GM12878 (cell line): ENCODE data around the gene LY9. TPM values are rescaled to one million over a fixed set of nuclear protein-coding genes. Genes with fewer than 3 reads are reported as not detected.

ENCODE experiments used
- ATF7 ChIP-seq: fragments of 450-650 bp; IDR thresholded peaks from 2 replicates; pipeline ENCODE4 v1.6.1; 2016; ENCODE audit warnings: low read depth, mild to moderate bottlenecking
- BACH1 ChIP-seq: fragments of 450-650 bp; IDR thresholded peaks from 2 replicates; pipeline ENCODE4 v1.6.1; 2017; ENCODE audit warnings: mild to moderate bottlenecking, borderline replicate concordance
- BCL11A ChIP-seq: IDR thresholded peaks from 2 replicates; pipeline ENCODE4 v1.6.1; 2011; ENCODE audit warnings: low read depth, low read length
- CBFB ChIP-seq: IDR thresholded peaks from 2 replicates; pipeline ENCODE4 v1.6.1; 2016; ENCODE audit warnings: antibody characterized with exemption, low read depth
- CUX1 ChIP-seq: IDR thresholded peaks from 2 replicates; pipeline ENCODE4 v1.6.1; 2012; ENCODE audit warnings: improper control_type of control experiment, low read depth, low read length; ENCODE audit not compliant: insufficient replicate concordance
- EGR1 ChIP-seq, 2 experiments: IDR thresholded peaks; 1 replicate in 1 of 2; 2 replicates in 1 of 2; pipeline ENCODE4 v1.6.1; 2011 to 2012; ENCODE audit warnings: low read depth in 2 of 2, low read length in 2 of 2, borderline replicate concordance in 1 of 2, mild to moderate bottlenecking in 1 of 2, moderate library complexity in 1 of 2
- HSF1 ChIP-seq: fragments of 150-350 bp; IDR thresholded peaks from 2 replicates; pipeline ENCODE4 v1.6.1; 2014; ENCODE audit warnings: mild to moderate bottlenecking, low read depth, low read length
- IRF5 ChIP-seq: fragments of 450-650 bp; IDR thresholded peaks from 2 replicates; pipeline ENCODE4 v1.6.1; 2017; ENCODE audit warnings: borderline replicate concordance
- LARP7 ChIP-seq: fragments of 450-650 bp; IDR thresholded peaks from 2 replicates; pipeline ENCODE4 v1.6.1; 2017; ENCODE audit warnings: mild to moderate bottlenecking
- MXI1 ChIP-seq: fragments of 150-350 bp; IDR thresholded peaks from 2 replicates; pipeline ENCODE4 v1.6.1; 2011; ENCODE audit warnings: low read depth, mild to moderate bottlenecking, inconsistent platforms, low read length, improper control_type of control experiment
- NBN ChIP-seq: fragments of 450-650 bp; IDR thresholded peaks from 2 replicates; pipeline ENCODE4 v1.6.1; 2016
- NFYB ChIP-seq: IDR thresholded peaks from 2 replicates; pipeline ENCODE4 v1.6.1; 2011; ENCODE audit warnings: low read depth, mild to moderate bottlenecking, low read length, improper control_type of control experiment, moderate library complexity; ENCODE audit not compliant: insufficient read depth
- PML ChIP-seq: IDR thresholded peaks from 2 replicates; pipeline ENCODE4 v1.6.1; 2012; ENCODE audit warnings: low read length, inconsistent platforms
- POLR2A ChIP-seq: IDR thresholded peaks from 2 replicates; pipeline ENCODE4 v1.6.1; 2011; ENCODE audit warnings: low read depth, mild to moderate bottlenecking, low read length
- POLR2AphosphoS2 ChIP-seq: IDR thresholded peaks from 2 replicates; pipeline ENCODE4 v1.6.1; 2011; ENCODE audit warnings: low read depth, mild to moderate bottlenecking, low read length, improper control_type of control experiment, moderate library complexity
- TBL1XR1 ChIP-seq: IDR thresholded peaks from 2 replicates; pipeline ENCODE4 v1.6.1; 2012; ENCODE audit warnings: low read depth, low read length, improper control_type of control experiment
- USF1 ChIP-seq: IDR thresholded peaks from 2 replicates; pipeline ENCODE4 v1.6.1; 2011; ENCODE audit warnings: borderline replicate concordance, low read depth, mild to moderate bottlenecking, moderate library complexity, mixed read lengths, low read length; ENCODE audit not compliant: insufficient read depth; ENCODE audit errors: extremely low read length
- USF2 ChIP-seq: IDR thresholded peaks from 2 replicates; pipeline ENCODE4 v1.6.1; 2011; ENCODE audit warnings: low read depth, low read length, improper control_type of control experiment, borderline replicate concordance
- YY1 ChIP-seq: IDR thresholded peaks from 2 replicates; pipeline ENCODE4 v1.6.1; 2011; ENCODE audit warnings: low read depth, mild to moderate bottlenecking, low read length
- ZZZ3 ChIP-seq: IDR thresholded peaks from 2 replicates; pipeline ENCODE4 v1.6.1; 2011; ENCODE audit warnings: low read depth; ENCODE audit not compliant: control insufficient read depth, insufficient read length
- polyA plus RNA-seq, 11 experiments: library from polyadenylated mRNA; depleted of rRNA in 4 of 11; unstranded in 6 of 11; stranded (reverse) in 5 of 11; fragments of >200 nt; fragmentation: Nextera tagmentation in 4 of 11; fragmentation: Illumina TruSeq in 1 of 11; extraction: Ambion mirVana in 4 of 11; extraction: Trizol in 1 of 11; gene quantifications; 1 replicate in 1 of 11; 2 replicates in 10 of 11; pipeline versions ENCODE4 v1.2.1 to v1.2.3, GENCODE V29; 2011 to 2016; ENCODE audit warnings: inconsistent platforms in 2 of 11, missing spikeins in 2 of 11, low read depth in 1 of 11
- total RNA-seq, 4 experiments: library from RNA; depleted of rRNA in 3 of 4; stranded (reverse); fragments of >200 nt in 3 of 4; fragmentation: Illumina TruSeq in 1 of 4; extraction: Trizol in 1 of 4; gene quantifications; 2 replicates each; pipeline versions ENCODE4 v1.2.1 to v1.2.3, GENCODE V29; 2013 to 2021

LY9 gene
- total and polyA plus RNA-seq, 10 of the 15 experiments (the other 5 are each of a cell fraction or from before 2014, with no cell fraction given), result 2.7 to 12.5 (median 9.0) TPM

GRCh38 chr1:160767395-160768294, 28.3 kb upstream of the LY9 start (continued):
- TF ChIP-seq CUX1 (no peak), BCL11A (no peak), EGR1 (IDR thresholded peaks at IDR 0.05; ENCODE audit: borderline replicate concordance in 1 of 2, low read depth in 2 of 2, low read length in 2 of 2) (no peak), POLR2AphosphoS2 (0 out of 2 replicates have a peak, but pooled peaks have one; percentile 29), NBN (0 out of 2 replicates have a peak, but pooled peaks have one; percentile 1), MXI1 (no peak), IRF5 (no peak), PML (0 out of 2 replicates have a peak, but pooled peaks have one; percentile 23), ATF7 (no peak), CBFB (no peak), USF2 (no peak), LARP7 (0 out of 2 replicates have a peak, but pooled peaks have one; percentile 56), ZZZ3 (no peak), BACH1 (peak; percentile 67; the same call in 1 of the 2 replicates), POLR2A (peak; percentile 62), NFYB (no peak), YY1 (no peak), HSF1 (no peak), USF1 (no peak), TBL1XR1 (no peak)
